Stimulated activated CD8-positive, alpha-beta memory T cell treated with anti-CD3 and anti-CD28 coated beads, Interleukin-15, amount 100 ng/mL, for 1 hour (primary cell): ENCODE measurements around the gene ADAMTS12.
"Not testable (repeated sequence)": the region's sequence is repeated elsewhere in the genome, so short reads cannot be mapped to it uniquely, and the experiment has no call there.

ENCODE experiments used
- DNase-seq: peaks from one replicate; pipeline ENCODE4 v3.0.0-alpha.2; 2020; ENCODE audit warnings: low read depth

ADAMTS12 gene

DNA sequence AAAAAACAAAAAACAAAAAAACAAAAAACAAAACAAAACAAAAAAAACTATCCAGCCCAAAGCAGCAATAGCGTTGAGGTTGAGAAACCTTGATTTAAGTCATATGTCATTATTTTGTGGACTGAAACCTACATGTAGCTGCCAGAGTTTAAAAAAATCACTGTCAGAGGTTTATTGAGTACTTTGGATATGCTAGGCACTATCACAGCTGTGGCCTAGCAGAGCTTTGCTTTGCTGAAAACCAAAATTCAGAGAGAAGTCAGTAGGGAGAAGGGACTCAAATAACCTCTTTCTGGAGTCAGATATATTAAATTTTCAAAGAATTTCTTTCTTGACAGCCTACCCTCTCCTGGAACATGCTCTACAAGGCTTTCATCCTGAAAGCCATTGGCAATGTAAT, 299.5 kb downstream of the ADAMTS12 start:
- no peak for DNase-seq

DNA sequence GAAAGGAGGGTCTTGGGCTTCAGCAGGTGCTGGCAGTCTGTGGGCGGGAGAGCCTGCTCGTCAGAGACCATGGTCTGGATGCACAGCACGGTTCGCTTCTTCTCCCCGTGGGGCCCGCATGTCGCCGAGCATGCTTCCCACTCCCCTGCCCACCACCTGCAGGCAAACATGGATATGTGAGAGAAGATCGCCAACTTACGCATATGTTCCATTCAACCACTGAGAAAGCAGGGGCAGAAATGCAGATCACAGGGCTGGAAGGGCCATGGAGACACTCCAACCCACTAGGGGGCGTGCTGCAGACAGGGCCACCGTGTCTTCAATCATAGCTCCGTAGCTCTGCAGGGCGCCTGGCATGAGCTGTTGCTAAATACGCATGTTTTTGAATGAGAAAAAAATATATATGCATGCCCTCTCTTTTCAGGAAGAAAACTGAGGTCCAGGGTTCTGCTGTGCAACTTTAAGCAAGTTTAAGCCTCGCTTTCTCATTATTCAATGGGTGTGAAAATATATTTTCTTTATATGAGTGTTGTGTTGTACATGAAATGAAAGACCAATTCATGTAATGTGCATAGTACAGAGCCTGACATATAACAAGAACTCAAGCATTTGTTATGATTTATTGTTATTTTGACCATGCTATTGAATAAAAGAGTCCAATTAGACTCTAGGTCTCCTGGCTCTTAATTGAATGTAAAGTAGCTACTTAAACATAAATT, 303.0 kb downstream of the ADAMTS12 start:
- peak; percentile 10 for DNase-seq

DNA sequence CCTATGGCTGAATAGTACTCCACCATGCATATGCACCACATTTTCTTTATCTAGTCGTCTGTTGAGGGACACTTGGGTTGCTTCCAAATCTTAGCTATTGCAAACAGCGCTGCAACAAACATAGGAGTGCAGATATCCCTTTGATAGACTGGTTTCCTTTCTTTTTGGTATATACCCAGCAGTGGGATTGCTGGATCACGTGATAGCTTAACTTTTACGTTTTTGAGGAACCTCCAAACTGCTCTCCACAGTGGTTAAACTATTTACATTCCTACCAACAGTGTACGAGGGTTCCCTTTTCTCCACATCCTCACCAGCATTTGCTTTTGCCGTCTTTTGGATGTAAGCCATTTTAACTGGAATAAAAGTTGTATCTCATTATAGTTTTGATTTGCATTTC, 308.5 kb downstream of the ADAMTS12 start:
- no peak for DNase-seq

GRCh38 chr5:33582417-33582816, 309.4 kb downstream of the ADAMTS12 start:
- no peak for DNase-seq

- no peak for DNase-seq
These were observed 312.0 kb downstream of the ADAMTS12 start for GRCh38 chr5:33579789-33580188.

GRCh38 chr5:33579152-33579551, 312.6 kb downstream of the ADAMTS12 start:
- DNase-seq: no peak

DNA sequence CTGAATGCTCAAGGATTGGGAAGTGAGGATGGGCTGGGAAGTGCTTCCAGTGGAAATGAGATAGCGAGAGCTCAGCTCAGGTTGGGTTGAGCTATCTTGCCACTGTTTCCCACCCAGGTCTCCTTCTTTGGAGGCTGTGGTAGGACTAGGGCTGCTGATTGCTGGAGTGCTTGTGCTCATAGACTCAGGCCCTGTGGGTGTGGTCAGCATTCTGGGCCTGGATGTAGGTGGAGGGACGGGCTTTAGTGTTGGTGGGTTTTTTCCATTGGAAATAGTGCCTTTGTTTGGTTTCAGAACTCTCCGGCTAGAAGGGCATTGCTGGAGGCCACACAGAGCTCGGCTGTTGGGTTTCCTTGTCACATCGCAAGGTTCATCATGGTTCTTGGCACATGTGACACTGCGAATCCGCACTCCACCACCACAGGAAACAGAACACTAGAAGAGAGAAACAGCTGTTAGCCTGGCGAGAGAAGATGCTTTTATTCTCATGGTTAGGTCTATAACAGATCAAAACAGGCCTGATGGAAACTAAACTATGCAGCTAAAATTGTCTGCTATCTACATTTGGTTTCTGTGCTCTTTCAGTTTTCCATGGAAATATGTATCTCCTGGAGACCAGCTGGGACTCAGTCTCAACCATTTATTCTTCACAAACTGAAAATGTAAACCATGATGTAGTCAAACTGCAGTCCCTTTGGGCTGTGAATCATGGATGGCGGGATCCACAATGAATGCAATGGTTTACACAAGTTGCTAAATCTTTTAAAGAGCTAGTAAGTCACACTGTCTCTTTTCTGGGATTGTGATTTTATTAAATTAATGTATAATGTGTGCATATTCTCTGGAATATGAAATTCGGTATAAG, 314.8 kb downstream of the ADAMTS12 start:
- DNase-seq: no peak

DNA sequence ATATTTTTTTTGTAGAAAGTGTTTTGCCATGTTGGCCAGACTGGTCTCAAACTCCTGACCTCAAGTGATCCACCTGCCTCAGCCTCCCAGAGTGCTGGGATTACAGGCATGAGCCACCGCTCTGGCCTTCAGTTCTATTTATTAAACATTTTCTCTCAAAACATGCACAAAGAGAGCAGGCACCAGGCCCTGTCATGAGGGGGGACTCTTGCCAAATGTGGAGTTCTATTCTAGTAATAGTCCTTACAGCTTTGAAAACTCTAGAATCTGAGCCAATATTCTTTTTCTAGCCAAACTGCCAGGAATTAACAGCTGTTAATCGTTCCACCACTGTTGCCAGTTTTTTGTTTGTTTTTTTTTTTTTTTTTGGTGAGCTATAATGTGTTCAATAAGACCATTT, 326.5 kb downstream of the ADAMTS12 start:
- no peak for DNase-seq

- no peak for DNase-seq
These were observed 327.5 kb downstream of the ADAMTS12 start for GRCh38 chr5:33563983-33564908.

- DNase-seq: no peak
These were observed 328.3 kb downstream of the ADAMTS12 start for GRCh38 chr5:33563530-33563929.

DNA sequence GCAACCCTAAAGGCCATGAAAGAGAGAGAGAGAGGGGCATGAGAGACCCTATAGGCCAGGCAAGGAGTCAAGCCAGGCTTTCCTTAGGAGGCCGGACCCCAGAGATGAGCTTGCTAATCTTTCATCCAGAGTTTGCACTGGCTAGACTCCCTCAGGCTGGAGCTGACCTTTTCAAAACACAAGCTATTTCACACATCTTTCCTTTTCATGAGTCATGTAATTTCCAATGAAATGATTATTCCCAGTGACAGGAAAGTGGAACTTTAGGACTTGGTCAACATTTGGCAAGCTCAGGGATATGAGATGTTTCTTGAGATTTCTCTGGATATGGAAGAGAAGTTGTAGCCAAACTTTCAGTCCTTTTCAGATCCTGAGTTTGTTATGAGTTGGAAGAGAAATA, 333.3 kb downstream of the ADAMTS12 start:
- no peak for DNase-seq

- no peak for DNase-seq
These were observed 334.2 kb downstream of the ADAMTS12 start for GRCh38 chr5:33557605-33558004.

DNA sequence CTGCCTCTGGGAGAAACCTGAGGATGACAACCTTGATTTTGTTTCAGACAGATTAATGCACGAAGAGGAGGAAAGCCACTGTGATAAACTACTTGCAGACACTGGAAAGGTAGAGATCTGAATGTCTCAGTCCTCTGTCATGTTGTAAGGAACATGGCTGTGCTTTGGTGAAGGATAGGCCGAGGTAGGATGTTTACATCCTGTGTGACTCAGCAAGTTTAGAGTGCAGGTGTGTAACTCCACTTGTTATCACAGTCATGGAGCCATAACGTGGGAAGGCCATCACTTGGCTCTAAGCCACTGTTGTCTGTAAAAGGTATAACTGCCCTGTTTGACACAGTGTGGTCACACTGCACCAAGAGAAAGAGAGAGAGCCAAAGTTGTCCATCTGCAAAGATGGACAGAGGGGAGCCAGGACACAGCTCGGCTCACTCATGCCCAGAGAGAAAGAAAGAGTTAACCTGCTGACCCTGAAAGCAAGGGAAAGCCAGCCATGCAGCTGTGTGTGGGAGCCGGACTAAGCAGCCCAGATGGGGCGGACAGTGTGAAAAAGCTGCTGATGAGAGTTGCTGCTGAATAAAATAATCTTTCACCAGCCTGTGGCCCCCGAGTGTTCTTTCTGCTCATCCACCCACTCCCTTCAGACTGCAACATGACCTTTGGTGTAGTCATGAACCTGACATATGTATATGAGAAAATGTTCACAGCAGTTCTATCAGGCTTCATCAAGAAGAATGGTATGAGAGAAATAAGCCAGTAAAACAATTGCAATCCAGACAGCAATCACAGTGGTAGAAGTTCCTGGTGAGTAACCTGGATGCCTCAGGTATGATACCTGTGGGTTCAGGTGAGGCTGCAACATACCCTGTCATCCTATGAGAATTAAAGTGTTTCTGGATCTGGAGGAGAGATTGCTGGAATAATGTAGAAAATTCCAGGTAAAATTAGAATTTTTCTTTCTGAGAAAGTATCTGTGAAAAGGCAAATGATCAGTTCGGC, 335.2 kb downstream of the ADAMTS12 start:
- no peak for DNase-seq

DNA sequence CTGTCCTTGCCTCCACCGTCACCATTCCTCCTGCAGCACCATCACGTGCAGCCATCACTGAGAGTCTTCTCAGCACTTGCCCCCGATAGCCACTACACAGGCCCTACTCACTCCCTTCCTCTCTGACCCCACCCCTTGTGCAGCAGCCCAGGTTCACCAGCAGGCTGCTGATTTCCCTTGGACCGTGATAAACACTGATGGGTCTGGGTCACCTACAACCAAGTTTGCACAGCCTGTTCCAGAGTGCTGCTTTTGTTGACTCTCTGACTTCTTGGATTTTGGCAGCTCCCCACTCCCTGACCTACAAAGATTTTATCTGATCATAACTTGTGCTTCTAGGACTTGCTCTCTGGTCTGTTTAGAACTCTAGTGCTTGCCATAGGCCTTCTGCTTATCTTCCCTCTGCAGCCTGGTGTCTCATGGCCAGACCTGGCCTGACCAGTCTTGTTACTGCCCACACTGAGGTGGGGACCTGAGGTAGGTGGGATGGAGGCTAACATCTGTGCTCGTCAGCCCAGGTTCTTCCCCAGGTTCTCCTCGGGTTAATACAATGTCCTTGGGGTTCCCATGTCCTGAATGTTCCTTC, 341.7 kb downstream of the ADAMTS12 start:
- no peak for DNase-seq

- not testable (repeated sequence) for DNase-seq
These were observed 352.0 kb downstream of the ADAMTS12 start for GRCh38 chr5:33539790-33540189.

GRCh38 chr5:33539212-33539611, 352.6 kb downstream of the ADAMTS12 start:
- no peak for DNase-seq

- no peak for DNase-seq
These were observed 353.6 kb downstream of the ADAMTS12 start for GRCh38 chr5:33538201-33538600.

- no peak for DNase-seq
These were observed 354.6 kb downstream of the ADAMTS12 start for GRCh38 chr5:33537240-33537639.

DNA sequence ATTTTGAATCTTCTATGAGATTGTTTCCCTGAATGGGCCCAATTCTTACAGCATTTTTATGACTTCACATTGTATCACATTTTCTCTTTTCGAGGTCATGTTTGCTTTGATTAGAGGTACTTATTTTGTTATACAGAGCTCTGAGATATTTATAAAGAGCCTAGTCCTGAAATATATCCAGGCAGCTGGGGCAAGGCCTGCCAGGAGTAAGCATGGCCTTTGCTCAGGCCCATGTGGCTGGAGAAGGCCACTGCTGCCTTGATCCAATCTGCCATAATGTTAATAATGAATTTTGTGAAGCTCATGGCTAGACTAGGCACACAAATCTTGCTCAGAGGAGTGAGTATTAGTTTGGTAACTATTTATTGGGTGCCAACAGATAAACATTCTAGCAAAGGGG, 355.0 kb downstream of the ADAMTS12 start:
- no peak for DNase-seq

GRCh38 chr5:33531824-33532223, 360.0 kb downstream of the ADAMTS12 start:
- no peak for DNase-seq

DNA sequence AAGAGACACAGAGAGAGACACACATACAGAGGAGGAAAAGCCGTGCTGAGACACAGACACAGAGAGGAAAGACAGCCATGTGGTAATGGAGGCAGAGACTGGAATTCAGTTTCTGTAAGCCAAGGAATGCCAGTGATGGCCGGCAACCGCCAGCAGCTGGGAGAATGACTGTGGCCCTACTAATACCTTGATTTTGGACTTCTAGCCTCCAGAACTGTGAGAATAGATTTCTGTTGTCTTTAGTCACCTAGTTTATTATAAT, 360.8 kb downstream of the ADAMTS12 start:
- no peak for DNase-seq
